Parathyroid adenoma (tissue), 2 donors: Measurements from ENCODE around the gene CCDC141.

Experiments
- H2AFZ ChIP-seq: fragments of 300-600 bp; sonication (generic); one replicate; pipeline ENCODE4 v1.7.0; 2017; ENCODE audit warnings: antibody characterized with exemption, mild to moderate bottlenecking
- H3K27ac ChIP-seq: fragments of 300-600 bp; sonication (generic); one replicate; pipeline ENCODE4 v1.7.0; 2017
- H3K27me3 ChIP-seq: fragments of 300-600 bp; sonication (generic); one replicate; pipeline ENCODE4 v1.7.0; 2017; ENCODE audit warnings: low read length; ENCODE audit not compliant: control insufficient read depth, insufficient read depth
- H3K36me3 ChIP-seq: fragments of 300-600 bp; sonication (generic); one replicate; pipeline ENCODE4 v1.7.0; 2017; ENCODE audit warnings: low read length; ENCODE audit not compliant: control insufficient read depth, insufficient read depth
- H3K4me1 ChIP-seq: fragments of 300-600 bp; sonication (generic); one replicate; pipeline ENCODE4 v1.7.0; 2017; ENCODE audit warnings: control low read depth
- H3K4me2 ChIP-seq: fragments of 300-600 bp; sonication (generic); one replicate; pipeline ENCODE4 v1.7.0; 2017; ENCODE audit warnings: low read length
- H3K4me3 ChIP-seq: fragments of 300-600 bp; sonication (generic); one replicate; pipeline ENCODE4 v1.7.0; 2017; ENCODE audit warnings: low read depth, low read length
- H3K79me2 ChIP-seq: fragments of 300-600 bp; sonication (generic); one replicate; pipeline ENCODE4 v1.7.0; 2017; ENCODE audit warnings: control low read depth
- H3K9ac ChIP-seq: fragments of 300-600 bp; sonication (generic); one replicate; pipeline ENCODE4 v1.7.0; 2017; ENCODE audit warnings: mild to moderate bottlenecking
- H3K9me3 ChIP-seq: fragments of 300-600 bp; sonication (generic); one replicate; pipeline ENCODE4 v1.7.0; 2017; ENCODE audit warnings: low read length; ENCODE audit not compliant: control insufficient read depth
- CTCF ChIP-seq: fragments of 300-600 bp; sonication (generic); IDR thresholded peaks from one replicate; pipeline ENCODE4 v1.7.0; 2017; ENCODE audit warnings: antibody characterized with exemption, mild to moderate bottlenecking
- donor health status: primary hyperparathyroidism.

Gene CCDC141

GRCh38 chr2:178946494-178946893, 103.4 kb downstream of the CCDC141 start:
- H3K27ac ChIP-seq = no peak overlapping the region
- H3K79me2 ChIP-seq = no peaks in the 10 kb centered on the region
- H3K9me3 ChIP-seq = no peaks in the 10 kb centered on the region
- no peak overlapping the region for H3K4me3 ChIP-seq
- H3K4me2 ChIP-seq = no peak overlapping the region
- H3K27me3 ChIP-seq = no peaks in the 10 kb centered on the region
- H3K9ac ChIP-seq = no peak overlapping the region
- H3K36me3 ChIP-seq = no peaks in the 10 kb centered on the region
- TF ChIP-seq CTCF = no peak
- no peaks in the 10 kb centered on the region for H3K4me1 ChIP-seq
- no peak overlapping the region for H2AFZ ChIP-seq

- Histone ChIP-seq H3K27me3 (no peaks in the 10 kb centered on the region), H3K27ac (no peak overlapping the region), H2AFZ (no peak overlapping the region), H3K4me1 (no peaks in the 10 kb centered on the region), H3K9ac (no peak overlapping the region), H3K9me3 (no peaks in the 10 kb centered on the region), H3K36me3 (no peaks in the 10 kb centered on the region), H3K79me2 (no peaks in the 10 kb centered on the region), H3K4me2 (no peak overlapping the region), H3K4me3 (no peak overlapping the region)
- no peak for TF ChIP-seq CTCF
Measured at GRCh38 chr2:178943745-178944144, 106.2 kb downstream of the CCDC141 start.

- no peak overlapping the region for H3K4me3 ChIP-seq
- H3K4me1 ChIP-seq = no peaks in the 10 kb centered on the region
- H3K27ac ChIP-seq = no peak overlapping the region
- H3K79me2 ChIP-seq = no peaks in the 10 kb centered on the region
- no peaks in the 10 kb centered on the region for H3K36me3 ChIP-seq
- no peak for TF ChIP-seq CTCF
- no peak overlapping the region for H2AFZ ChIP-seq
- peaks cover 4% of the 10 kb centered on the region for H3K9me3 ChIP-seq
- H3K4me2 ChIP-seq = no peak overlapping the region
- H3K9ac ChIP-seq = no peak overlapping the region
- H3K27me3 ChIP-seq = no peaks in the 10 kb centered on the region
Measured at GRCh38 chr2:178934571-178934970, 115.4 kb downstream of the CCDC141 start.

- no peak overlapping the region for H3K4me2 ChIP-seq
- no peak overlapping the region for H3K27ac ChIP-seq
- H2AFZ ChIP-seq = no peak overlapping the region
- no peaks in the 10 kb centered on the region for H3K79me2 ChIP-seq
- H3K9ac ChIP-seq = no peak overlapping the region
- peaks cover 4% of the 10 kb centered on the region for H3K9me3 ChIP-seq
- H3K4me3 ChIP-seq = no peak overlapping the region
- no peaks in the 10 kb centered on the region for H3K4me1 ChIP-seq
- no peaks in the 10 kb centered on the region for H3K27me3 ChIP-seq
- TF ChIP-seq CTCF = no peak
- H3K36me3 ChIP-seq = no peaks in the 10 kb centered on the region
Measured at GRCh38 chr2:178933493-178933892, 116.4 kb downstream of the CCDC141 start.

DNA sequence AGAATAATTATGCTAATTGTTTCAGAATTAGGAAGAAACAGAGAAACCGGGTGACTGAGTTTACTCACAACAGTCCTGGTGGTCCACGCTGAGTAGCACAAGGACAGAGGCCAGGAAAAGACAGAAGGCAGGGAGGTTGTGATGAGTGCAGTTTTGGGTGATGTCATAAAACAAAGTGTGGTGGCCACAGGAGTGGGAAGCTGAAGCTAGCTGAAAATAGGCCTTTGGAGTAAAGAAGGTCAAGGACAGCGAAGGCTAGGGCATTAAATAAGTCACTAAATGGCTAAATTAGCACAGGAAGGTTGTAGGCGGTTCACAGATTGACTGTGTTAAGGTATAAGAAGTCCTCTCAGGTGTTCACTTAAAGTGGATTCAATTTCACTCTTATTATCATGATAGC, 121.9 kb downstream of the CCDC141 start:
- Histone ChIP-seq H2AFZ (no peak overlapping the region), H3K27me3 (no peaks in the 10 kb centered on the region), H3K27ac (no peak overlapping the region), H3K9me3 (no peaks in the 10 kb centered on the region), H3K4me2 (no peak overlapping the region), H3K36me3 (no peaks in the 10 kb centered on the region), H3K4me1 (no peaks in the 10 kb centered on the region), H3K4me3 (no peak overlapping the region), H3K9ac (no peak overlapping the region), H3K79me2 (no peaks in the 10 kb centered on the region)
- TF ChIP-seq CTCF = no peak
